GM21526 (cell line): Measurements from ENCODE around the gene DIPK1A.

Source experiments
- ATAC-seq: cut with Tn5 transposase; IDR thresholded peaks from one replicate; pipeline ENCODE4 v1.9.1; 2021; ENCODE audit warnings: moderate library complexity; ENCODE audit not compliant: unreplicated experiment, low FRiP score

DIPK1A gene

GRCh38 chr1:92956254-92957029, 4.8 kb downstream of the DIPK1A start:
- ATAC-seq, result no peak

- peak; percentile 59 for ATAC-seq
These were observed 7.8 kb downstream of the DIPK1A start for GRCh38 chr1:92953491-92953890.

DNA sequence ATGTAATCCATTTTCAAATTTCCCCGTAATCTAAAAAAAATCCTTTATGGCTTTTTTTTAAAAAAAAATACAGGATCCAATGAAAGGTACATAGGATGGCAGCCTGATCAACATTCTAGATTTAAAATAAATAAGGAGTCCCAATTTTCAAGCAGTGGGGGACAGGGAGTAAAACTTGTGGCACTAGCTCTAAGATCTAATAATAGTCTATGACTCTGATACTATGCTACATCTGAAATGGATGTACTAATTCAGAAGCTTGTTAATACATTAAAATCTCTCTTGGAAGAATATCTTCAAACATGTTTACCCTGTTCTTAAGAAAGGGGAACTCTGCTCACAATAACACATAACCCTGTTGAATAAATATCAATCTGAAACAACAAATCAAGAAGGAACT, 8.5 kb downstream of the DIPK1A start:
- ATAC-seq, result no peak

DNA sequence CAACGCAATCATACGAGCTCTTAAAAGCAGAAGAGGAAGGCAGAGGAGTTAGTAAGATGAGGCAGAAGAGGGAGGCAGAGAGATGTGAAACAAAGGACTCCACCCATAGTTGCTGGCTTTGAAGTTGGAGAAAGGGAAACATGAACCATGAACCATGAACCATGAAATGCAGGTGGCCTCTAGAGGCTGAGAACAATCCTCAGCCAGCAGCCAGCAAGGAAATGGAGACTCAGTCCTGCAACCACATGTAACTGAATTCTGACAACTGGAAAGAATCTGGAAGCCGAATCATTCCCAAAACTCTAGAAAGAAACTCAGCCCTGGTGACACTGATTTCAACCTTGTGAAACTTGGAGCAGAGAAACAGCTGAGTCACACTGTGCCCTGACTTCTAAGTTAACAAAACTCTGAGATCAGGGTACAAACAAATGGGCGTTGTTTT, 10.1 kb downstream of the DIPK1A start:
- peak; percentile 65 for ATAC-seq

DNA sequence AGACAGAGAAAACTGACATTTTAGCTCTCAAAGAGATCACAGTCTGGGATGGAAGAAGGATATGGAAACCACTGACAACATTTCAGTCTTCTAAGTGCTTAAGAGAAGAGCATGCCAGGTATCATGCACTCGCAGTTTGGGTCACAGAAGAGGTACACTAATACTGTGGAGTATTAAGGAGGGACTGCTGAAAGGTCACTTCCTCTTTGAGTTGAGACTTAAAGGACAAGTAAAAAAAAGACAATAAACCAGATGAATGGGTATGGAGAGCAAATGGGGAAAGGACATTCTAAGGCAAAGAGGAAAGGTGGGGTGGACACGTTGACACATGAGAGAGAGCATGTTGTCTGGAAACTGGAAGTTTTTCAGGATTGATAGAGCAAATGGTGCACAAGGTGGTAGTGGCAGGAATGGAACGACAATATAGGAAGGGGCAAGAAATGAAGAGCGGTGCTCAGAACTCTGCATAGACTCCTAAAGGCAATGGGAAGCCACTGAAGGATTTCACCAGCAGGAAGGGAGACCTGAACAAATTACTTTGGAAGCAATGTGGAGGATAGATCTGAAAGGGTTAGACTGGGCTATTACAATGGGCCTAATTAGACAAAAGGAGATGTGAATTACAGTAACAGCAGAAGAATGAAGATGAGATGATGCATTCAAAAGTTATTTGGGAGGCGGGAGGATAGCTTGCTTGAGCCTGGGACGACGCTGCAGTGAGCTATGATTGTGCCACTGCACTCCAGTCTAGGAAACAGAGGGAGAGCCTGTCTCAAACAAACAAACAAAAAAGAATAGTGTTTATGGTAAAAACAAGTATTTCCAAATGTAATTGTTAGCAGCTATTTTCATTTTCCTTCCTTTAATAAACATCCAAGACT, 11.1 kb downstream of the DIPK1A start:
- no peak for ATAC-seq

- no peak for ATAC-seq
These were observed 13.2 kb downstream of the DIPK1A start for GRCh38 chr1:92948071-92948470.

- no peak for ATAC-seq
These were observed 15.5 kb downstream of the DIPK1A start for GRCh38 chr1:92945748-92946270.

- ATAC-seq, result peak; percentile 20
These were observed 16.1 kb downstream of the DIPK1A start for GRCh38 chr1:92944901-92945747.

- no peak for ATAC-seq
These were observed 17.8 kb downstream of the DIPK1A start for GRCh38 chr1:92943502-92943847.

- no peak for ATAC-seq
These were observed 20.7 kb downstream of the DIPK1A start for GRCh38 chr1:92940541-92940940.

- no peak for ATAC-seq
These were observed 23.5 kb downstream of the DIPK1A start for GRCh38 chr1:92937731-92938130.

GRCh38 chr1:92936865-92937264, 24.4 kb downstream of the DIPK1A start:
- ATAC-seq, result no peak

DNA sequence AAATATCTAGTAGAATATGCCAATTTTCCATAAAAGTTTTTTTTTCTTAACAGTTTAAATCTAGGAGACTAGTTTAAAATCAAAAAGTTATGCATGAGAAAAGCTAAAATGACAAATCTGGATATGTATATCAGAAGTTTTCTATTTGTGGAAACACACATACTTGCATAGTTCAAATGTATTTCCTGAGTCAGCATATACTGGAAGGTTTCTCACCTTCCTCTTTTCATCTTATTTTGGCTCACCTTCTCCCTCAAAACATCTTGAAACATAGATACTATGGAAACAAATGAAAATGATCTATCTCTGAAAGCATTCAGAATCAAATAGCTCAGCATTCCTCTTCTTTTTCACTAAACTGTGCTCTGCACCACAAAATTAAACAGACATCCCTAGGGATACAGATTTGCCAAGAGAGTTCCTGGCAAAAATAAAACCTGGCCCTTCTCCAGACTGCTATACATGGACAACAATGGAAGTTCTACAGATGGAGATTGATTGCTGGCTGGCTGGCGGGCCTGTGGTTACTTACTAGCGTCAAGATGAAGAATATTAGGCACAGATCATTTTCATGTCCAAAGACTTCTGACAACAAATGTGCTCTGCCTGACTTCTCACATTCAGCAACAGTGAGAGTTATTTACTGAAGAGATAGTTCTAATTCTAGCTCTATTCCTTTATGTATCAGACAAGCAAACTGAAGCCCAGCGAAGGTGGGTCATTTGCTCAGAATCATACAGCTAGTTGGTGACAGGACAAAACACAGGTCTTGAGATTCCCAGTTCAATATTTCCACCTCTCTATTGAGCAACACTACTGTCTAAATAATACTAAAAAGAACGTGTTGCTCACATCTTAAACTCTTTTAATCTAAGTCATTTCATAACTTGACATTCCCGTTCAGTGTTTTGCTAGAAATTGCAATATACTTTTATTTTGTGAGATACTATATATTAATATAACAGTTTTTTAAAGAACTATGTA, 26.6 kb downstream of the DIPK1A start:
- ATAC-seq, result no peak

DNA sequence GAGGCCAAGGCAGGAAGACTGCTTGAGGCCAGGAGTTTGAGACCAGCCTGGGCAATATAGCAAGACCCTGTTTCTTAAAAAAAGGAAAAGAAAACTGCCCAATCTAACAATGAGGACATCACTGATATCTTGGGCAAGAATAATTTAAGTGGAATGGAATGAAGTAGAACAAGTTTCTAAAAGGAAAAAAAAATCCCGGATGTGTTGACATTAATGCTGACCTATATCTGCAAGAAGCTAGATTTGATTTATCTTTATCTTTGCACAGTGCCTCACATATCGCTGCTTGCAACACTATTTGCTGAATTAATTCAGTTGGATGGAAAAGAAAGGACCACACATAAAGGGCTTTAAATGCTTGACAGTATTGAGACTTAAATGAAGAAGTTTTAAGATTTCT, 27.8 kb downstream of the DIPK1A start:
- no peak for ATAC-seq

- ATAC-seq, result no peak
These were observed 29.6 kb downstream of the DIPK1A start for GRCh38 chr1:92931691-92932090.

- peak; percentile 52 for ATAC-seq
These were observed 31.8 kb downstream of the DIPK1A start for GRCh38 chr1:92929461-92929860.

- no peak for ATAC-seq
These were observed 33.4 kb downstream of the DIPK1A start for GRCh38 chr1:92927870-92928269.

DNA sequence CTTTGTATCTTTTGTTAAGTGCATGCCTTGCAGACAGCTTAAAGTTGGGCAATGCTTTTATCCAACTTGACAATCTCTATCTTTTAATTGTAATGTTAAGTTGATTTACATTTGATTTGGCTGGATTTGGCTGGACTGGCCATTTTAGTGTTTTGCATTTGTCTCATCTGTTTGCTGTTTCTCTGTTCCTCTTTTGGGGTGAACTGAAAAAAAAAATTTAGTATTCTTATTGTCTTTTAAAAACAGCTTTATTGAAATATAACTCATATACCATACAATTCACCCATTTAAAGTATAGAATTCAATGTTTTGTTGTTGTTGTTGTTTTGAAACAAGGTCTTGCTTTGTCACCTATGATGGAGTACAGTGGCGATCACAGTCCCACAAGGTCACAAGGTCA, 34.4 kb downstream of the DIPK1A start:
- ATAC-seq, result no peak

DNA sequence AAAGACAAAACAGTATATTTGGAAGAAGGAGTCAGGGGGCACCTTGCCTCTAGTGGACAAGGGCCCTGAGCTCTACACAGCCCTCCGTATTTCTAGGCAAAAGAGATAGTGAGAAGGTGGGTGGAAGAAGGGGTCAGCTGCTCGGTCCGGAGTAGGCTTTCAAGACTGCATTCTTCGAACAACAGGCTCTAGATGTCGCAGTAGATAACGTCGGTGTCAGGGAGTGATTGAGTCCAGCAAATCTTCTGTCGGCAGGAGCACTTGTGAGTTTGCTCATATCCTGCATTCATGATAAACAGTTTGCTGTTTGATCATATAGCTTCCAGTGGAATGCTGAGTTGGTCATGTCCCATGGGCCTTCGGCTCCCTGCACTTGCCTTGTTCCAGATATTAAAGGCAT, 36.8 kb downstream of the DIPK1A start:
- no peak for ATAC-seq
